ENCODE measurements around the gene CCDC159.
"Not testable (repeated sequence)": the region's sequence is repeated elsewhere in the genome, so short reads cannot be mapped to it uniquely, and the experiment has no call there.

CCDC159 gene

DNA sequence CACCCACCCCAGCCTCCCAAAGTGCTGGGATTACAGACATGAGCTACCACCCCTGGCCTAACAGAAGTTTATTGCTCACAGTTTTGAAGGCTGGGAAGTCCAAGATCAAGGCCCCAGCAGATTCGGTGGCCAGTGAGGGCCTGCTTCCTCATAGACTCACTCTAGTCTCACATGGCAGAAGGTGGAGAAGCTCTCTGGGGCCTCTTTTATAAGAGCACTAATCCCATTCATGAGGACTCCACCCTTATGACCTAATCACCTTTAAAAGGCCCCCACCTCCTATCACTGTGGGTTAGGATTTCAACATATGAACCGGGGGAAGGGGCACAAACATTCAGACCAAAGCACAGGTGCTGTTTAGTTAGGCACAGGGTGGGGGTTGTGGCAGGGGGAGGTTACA lies 21.2 kb downstream of the CCDC159 start:
- DNase-seq: no peak

DNA sequence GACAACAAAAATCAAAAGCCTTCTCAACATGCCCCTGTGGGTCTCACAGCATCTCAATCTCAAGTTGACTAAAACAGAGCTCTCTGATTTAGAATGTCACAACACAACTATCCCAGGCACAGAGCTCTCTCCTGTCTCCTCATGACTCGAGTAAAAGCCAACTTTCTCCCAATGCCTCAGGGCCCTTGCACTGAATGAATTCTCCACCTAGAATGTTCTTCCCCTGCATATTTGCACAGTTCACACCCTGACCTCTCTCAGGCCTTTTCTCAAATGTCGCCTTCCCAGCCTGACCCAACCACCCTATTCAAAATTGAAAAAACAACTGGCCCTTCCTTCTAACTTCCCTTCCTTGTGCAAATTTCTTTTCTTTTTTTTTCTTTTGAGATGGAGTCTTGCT lies 24.4 kb downstream of the CCDC159 start:
- no peak for DNase-seq

DNA sequence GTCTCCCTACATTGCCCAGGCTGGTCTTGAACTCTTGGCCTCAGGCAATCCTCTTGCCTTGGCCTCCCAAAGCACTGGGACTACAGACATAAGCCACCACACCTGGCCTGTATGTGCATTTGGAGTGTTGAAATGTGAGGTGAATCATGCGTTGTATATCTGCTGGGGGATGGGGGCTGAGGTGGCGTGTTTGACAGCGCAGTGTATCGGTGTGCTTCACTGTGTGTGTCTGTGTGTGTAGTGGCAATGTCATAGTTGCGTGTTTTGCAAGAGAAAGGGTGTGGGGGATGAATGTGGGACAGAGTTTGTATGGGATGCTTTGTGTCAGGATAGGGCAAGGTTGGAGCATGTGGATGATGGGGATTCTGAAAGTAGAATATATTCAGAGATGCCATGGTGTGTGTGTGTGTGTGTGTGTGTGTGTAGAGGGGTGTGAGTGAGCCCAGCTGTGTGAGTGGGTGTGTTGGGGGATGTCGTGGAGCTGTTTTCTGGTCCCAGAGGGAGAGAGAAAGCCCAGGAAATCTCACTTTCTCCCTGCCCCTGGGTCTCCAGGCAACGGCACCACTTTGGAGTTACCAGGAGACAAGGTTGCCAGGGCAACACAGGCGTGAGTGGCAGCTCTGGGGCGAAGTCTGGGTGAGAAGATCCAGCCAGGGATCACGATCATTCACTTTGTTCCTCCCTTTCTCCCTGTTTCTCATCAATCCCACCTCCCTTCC lies 27.0 kb downstream of the CCDC159 start:
- peak; percentile 87 for DNase-seq

DNA sequence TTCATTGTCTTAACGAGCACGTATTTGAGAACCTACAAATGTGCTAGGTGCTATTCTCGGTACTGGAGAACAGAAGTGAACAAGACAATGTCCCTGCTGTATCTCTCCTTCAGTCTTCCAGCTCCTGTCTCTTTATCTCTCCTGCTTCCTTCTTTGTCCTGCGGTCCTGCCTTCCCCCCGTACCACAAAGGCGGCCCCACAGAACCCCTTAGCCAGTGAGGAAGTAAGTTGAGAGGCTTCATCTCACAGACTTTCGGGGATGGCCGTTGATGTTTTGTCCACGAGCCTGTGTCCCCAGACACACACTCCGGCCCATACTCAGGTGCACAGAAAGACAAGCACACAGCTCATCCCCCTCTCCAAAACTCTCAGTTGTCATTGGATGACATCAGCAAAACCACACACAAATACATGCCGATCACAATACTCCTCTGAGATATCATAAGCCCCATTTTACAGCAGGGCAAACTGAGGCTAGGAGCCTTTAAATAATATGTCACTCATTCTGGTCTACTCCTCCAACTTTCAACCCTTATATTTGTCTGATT lies 27.6 kb downstream of the CCDC159 start:
- DNase-seq: no peak

DNA sequence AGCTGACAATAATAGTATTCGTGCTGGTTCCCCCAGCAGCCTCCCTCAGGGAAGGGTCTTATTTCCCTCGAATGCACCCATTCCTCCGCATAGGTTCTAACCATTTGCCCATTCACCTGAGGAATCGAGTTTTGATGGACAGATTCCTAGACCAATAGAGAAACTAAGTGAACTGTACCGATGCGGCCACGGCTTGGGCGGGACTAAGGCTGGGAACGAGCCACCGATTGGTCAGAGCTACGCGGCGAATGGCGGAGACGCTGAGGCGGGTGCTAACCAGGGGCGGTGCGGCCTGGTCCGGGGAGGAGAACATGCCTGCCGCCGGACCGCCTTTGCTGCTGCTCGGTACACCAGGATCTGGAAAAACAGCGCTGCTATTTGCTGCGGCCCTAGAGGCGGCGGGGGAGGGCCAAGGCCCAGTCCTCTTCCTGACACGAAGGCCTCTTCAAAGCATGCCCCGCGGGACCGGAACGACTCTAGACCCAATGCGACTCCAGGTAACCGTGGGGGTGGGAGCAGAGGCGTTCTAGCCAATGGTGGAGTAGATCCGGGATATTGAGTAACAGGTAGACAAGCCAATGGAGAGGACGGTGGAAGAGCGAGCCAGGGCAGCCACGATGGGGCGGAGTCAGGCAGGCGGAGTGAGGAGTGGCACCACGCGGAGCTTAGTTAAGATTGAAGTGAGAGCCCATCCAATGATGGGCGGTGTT lies 28.3 kb downstream of the CCDC159 start, which contains the start of gene SWSAP1:
Gene SWSAP1 (plus strand): TSS at position 234 of the 710 bp plus-strand sequence. CDS start 15 bp downstream, at position 249.
- DNase-seq: peak; percentile 99

DNA sequence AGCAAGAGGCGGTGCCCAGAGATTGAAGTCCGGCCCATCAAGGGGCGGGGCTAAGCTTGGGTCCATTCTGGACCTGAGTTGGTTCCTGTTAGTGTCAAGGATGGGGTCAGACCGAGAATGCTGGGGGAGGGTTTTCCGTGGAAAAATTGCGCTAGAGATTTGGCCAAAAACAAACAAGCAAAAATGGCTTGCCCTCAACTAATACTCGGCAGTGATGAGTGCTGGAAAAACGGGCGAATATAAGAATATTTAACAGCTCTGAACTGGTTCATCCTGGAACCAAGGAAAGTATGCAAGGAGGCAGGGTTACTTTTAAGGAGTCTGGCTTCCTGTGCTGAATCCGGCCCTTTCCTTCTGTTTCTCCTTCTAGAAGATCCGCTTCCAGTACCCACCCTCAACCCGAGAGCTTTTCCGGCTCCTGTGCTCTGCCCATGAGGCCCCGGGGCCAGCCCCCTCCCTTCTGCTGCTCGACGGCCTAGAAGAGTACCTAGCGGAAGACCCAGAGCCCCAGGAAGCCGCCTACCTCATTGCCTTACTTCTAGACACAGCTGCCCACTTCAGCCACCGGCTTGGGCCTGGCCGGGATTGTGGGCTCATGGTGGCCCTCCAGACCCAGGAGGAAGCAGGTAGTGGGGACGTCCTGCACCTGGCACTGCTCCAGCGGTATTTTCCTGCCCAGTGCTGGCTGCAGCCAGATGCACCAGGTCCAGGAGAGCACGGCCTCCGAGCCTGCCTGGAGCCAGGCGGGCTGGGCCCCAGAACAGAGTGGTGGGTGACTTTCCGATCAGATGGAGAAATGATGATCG lies 29.0 kb downstream of the CCDC159 start:
- DNase-seq: peak; percentile 17

DNA sequence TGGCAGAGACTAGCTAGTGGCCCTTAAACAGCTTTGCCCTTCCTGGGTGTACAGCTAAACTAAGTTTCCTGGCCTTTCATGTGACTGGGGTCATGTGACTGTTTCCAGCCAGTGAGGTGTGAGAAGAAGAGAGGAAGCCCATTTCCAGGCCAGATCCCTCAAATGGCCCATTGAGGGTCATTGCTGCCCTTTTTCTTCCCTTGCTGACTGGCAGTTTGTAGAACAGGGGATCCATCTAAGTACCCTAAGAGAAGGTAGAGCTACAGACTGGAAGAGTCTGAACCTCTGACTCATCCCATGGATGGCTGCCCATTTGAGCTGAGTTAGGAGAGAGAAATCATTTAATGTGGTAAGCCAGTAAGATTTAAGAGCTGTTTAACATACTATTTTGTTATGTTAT lies 30.9 kb downstream of the CCDC159 start:
- no peak for DNase-seq

DNA sequence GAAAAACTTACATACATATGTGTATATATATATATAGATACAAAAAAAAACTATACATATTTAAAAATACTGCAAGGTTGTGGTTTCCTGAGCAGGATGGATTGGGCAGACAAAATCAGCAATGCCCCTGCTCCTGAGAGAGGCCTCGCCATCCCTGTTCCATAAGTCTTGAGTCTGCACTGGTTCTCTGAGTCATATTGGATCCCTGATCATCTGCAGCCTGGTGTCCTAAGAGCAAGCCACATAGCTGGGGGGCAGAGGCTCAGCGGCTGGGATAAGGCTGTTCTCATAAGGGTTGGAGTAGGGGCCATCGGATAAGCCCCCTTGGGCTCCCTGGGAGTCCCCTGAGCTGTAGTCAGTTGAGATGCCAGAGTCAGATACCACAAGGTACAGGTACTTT lies 31.4 kb downstream of the CCDC159 start:
- no peak for DNase-seq

DNA sequence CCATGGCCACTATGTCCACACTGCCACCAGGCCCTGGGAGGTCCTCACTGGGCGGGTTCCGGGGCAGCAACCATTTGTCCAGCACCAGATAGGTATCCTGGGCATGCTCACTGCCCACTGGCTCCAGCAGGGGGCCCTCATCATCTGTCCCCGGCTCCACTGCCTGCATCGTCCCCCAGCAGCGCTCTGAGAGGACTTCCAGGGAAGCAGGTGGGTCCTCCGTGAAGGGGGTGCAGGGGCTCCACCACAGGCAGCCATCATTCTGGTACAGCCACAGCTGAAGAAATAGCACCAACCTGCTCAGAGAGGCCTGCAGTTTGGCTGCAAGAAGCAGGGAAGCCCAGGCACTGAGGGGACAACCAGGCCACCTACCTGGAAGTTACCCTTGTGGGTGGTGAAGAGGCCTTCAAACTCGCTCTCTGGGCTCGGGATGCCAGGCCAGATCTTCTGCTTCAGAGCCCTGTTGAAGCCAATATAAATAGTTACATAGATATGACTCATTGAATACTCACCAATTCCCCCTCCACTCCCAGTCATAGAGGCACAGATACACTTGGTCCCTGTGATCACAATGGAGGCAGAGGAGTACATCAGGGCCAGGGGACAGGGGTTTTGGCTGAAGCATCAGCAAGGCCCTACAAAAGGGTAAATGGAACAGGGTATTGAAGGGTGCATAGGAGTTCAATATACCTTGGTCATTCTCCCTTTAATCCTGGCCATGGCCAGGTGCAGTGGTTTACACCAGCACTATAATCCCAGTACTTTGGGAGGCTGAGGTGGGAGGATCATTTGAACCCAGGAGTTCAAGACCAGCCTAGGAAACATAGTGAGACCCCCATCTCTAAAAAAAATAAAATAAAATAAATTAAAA lies 32.2 kb downstream of the CCDC159 start:
- peak; percentile 44 for DNase-seq

DNA sequence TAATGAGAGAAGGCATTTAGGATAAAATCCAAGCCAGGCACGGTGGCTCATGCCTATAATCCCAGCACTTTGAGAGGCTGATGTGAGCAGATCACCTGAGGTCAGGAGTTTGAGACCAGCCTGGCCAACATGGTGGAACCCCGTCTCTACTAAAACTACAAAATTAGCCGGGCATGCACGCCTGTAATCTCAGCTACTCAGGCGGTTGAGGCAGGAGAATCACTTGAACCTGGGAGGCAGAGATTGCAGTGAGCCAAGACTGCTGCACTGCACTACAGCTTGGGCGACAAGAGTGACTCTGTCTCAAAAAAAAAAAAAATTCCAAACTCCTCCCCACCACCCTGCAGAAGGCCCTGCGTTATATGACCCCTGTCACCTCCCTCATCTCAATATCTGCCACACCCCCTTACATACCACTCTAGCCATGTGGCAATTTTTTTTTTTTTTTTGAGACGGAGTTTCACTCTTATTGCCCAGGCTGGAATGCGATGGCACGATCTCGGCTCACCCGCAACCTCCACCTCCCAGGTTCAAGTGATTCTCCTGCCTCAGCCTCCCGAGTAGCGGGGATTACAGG lies 33.0 kb downstream of the CCDC159 start:
- DNase-seq: not testable (repeated sequence)

DNA sequence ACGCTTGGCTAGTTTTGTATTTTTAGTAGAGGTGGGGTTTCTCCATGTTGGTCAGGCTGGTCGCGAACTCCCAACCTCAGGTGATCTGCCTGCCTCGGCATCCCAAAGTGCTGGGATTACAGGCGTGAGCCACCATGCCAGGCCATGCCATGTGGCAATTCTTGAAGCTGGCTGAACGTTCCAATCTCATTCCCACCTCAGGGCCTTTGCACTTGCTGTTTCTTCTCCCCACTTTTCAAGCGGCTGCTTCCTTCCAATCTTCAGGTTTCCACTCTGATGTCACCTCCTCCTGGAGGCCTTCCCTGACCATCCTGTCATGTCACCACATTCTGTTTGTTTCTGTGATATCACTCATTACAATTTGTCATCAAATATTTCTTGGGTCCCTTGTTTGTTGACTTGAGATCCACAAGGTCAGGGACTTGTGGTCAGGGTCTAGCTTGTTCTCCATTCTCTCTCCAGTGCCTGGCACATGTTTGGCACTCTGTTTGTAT lies 33.6 kb downstream of the CCDC159 start:
- DNase-seq: no peak

DNA sequence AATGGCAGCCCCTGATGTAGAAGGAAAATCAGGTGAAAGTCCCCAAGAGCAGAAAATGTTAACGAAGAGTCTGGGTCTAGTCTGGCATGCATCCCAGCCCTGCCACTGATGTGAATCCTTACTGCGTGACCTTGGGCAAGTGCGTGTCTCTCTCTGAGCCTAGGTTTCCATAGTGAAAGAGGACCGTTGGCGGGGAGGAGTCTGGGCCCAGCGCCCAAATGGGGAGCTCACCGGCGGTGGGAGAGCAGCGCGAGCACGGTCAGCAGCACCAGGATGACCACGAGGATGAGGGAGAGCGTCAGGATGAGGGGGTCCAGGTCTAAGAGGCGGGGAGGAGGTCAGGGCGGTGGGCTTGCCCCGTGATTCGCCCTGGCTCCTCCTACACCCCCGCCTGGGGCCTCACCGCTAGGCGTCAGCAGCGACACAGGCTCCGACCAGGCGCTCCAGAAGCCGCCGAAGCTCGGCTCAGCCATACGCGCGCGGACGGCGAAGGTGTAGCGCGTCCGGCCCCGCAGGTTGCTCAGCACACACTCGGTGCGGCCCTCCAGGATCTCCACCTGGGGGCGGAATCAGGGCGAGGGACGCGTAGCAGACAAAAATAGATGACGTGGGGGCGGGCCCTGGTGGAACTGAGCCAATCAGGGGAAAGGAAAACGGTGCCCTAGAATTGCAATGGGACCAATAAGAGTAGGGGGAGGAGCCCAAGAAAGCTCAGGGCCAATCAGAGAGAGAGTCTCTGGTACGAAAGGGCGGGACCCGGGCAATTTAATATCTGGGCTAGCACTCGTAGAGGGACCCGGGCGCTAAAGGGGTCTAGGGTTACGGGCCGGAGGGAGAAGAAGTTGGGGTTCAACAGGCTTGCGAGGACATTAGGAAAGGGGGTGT lies 34.6 kb downstream of the CCDC159 start:
- peak; percentile 91 for DNase-seq

DNA sequence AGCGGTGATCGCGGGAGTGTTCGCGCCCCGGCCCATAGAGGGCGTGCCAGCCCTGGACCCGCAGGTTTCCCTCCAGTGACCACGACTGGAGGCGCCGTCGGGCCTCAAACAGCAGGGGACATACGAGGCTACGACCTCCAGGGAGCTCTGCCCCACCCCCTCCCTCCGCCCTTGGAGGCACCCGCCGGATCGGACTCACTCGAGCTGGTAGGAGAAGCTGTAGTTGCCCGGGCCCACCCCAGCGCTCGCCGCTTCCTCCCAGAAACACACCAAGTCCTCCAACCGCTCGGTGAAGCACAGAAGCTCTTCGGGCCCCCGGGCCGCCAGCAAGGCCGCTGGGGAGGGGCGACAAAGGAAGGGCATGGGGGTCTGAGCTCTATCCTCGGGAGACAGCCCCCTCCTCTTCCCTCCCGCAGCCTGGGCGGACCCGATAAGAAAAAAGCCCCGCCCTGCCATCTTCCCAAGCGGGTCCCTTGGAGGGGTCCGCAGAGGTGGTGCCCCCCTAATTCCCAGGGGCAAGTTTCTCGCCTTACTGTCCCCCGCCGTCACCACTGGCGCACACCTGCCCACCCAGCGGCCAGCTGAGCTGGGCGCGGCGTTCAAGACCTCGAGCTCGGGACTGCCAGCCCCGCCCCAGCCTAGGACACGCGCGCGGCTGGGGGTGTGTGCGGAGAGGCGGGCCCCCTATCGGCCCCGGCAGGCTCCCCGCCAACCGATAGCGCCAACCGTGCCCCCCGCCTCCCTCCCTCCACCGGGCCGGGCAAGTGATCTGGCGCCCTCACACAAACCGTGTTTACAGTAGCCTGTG lies 36.8 kb downstream of the CCDC159 start:
- DNase-seq: peak; percentile 63

DNA sequence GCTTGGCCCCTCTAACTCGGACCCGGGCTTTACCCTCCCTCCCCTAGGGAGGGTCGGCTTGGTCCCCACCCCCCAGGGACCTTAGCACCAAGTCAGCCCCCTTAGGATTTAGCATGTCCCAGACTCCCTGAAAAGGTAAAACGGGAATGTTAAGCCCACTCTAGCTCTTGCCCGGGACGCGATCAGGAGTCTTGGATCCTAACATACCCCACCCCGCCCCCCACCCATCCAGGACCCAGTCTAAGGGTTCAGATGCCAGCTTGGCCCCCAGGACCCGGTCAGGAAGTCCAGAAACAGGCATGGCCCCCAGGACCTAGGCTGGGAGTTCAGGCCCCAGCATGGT lies 37.4 kb downstream of the CCDC159 start:
- no peak for DNase-seq

DNA sequence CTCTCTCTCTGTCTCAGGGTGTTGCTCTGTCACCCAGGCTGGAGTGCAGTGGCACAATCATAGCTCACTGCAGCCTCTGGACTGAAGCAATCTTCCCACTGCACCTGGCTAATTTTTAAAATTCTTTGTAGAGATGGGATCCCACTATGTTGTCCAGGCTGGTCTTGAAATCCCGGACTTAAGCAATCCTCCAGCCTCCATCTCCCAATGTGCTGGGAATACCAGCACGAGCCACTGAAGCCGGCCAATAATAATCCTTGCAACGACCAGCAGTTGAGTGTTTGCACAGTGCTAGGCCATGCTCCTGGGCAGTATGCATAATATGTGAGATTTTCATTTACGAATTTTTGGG lies 38.4 kb downstream of the CCDC159 start:
- no peak for DNase-seq

DNA sequence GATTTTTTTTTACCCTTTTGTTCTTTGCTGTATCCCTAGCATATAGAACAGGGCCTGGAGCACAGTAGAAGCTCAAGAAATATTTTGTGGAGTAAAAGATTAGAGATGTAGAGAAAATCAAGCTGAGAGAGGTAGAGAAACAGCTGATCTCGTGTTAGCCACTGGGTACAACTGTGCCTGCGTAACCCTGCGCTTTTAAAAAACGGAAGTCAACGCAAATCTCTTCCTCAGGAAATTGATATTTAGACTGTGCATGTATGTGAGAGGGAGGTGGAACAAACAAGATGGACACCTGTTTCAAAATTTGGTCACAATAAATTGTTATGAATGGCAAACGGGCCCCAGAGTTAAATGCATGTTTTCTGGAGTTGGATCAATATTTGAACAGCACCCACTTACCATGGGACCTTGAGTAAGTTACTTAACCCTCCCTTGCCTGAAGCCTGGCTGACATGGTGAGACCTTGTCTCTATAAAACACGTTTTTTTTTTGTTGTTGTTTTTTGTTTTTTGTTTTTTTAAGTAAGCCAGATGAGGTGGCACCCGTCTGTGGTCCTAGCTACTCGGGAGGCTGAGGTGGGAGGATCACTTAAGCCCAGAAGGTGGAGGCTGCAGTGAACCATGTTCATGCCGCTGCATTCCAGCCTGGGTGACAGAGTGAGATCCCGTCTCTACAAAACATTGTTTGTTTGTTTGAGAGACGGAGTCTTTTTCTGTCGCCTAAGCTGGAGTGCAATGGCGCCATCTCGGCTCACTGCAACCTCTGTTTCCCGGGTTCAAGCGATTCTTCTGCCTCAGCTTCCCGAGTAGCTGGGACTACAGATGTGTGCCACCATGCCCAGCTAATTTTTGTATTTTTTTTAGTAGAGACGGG lies 41.1 kb downstream of the CCDC159 start:
- no peak for DNase-seq

DNA sequence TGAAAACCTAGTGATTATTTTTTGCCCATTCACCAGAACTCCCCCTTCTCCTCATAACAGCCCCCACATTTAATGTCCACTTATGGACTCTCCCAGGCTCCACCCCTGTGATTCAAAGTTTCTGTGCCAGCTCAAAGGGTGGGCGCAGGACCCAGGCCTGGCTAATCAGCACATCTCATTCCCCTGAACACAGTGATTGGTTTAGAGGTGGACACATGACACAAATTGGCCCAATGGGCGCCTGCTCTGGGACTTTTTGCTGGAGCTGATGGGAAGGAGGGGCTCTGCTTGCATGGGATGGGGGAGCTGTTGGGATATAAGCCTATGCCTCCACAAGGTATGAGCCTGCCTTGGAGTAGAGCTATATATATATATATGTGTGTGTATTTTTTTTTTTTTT lies 44.0 kb downstream of the CCDC159 start:
- DNase-seq: no peak

DNA sequence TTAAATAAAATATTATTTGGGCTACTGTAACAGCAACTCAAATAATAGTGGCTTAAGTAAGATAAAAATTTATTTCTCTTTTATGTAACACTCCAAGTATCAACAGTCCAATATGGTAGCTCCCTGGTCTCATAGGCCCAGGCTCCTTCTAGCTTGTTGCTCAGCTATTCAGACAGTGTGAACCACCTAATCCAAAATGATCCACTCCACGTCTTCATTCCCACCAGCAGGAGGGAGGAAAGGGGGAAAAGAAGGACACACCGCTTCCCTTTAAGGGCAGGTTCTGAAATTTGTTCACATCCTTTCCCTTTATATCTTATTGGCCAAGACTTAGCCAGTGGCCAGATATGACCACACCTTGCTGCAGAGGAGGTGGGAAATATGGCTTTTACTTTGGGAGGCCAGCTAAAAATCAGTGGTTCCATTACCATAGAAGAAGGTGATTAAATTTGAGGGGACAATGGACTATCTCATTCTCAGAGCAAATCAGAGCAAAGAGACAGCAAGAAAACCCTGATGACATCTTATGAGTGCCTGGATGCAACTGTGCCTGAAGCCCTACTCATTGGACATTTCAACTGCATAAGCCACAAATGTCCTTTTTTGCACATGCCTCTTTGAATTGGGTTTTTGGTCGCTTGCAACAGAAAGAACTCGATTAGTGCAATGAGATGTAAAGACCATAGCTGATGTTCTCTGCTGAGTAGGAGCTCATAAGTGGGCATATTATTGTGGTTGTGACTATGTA lies 44.8 kb downstream of the CCDC159 start:
- no peak for DNase-seq

All from NCI-H1436 (cell line).